DLD1 (cell line): ENCODE results near the gene KDM5B.
"Not testable (repeated sequence)": the region's sequence is repeated elsewhere in the genome, so short reads cannot be mapped to it uniquely, and the experiment has no call there.

Experiments
- in situ Hi-C: cut with HindIII; loops from 2 replicates; pipeline ENCODE4 v1.10.0; 2017; ENCODE audit warnings: low sequenced_read_pairs

Gene KDM5B

GRCh38 chr1:202815120-202815519 lies 6.9 kb upstream of the KDM5B start:
- in situ Hi-C loops, result no loop called here

- in situ Hi-C loops, result no loop called here
Measured at GRCh38 chr1:202812176-202813026, 4.2 kb upstream of the KDM5B start.

GRCh38 chr1:202811296-202812175 lies 3.3 kb upstream of the KDM5B start:
- in situ Hi-C loops, result no loop called here

- in situ Hi-C loops, result no loop called here
Measured at GRCh38 chr1:202810615-202811295, 2.5 kb upstream of the KDM5B start, which contains the start of gene PCAT6. Gene PCAT6 (plus strand): TSS chr1:202810954.

- in situ Hi-C loops, result no loop called here
Measured at GRCh38 chr1:202810193-202810614, 2.0 kb upstream of the KDM5B start.

GRCh38 chr1:202809597-202810159 lies 1.5 kb upstream of the KDM5B start:
- in situ Hi-C loops, result no loop called here

GRCh38 chr1:202807451-202807925 lies 733 bp downstream of the KDM5B start:
- in situ Hi-C loops, result no loop called here

- in situ Hi-C loops, result no loop called here
Measured at GRCh38 chr1:202806845-202807450, 1.3 kb downstream of the KDM5B start.

GRCh38 chr1:202805886-202806844 lies 2.1 kb downstream of the KDM5B start:
- in situ Hi-C loops, result no loop called here

- in situ Hi-C loops, result no loop called here
Measured at GRCh38 chr1:202804126-202804525, 4.1 kb downstream of the KDM5B start.

- in situ Hi-C loops, result no loop called here
Measured at GRCh38 chr1:202802998-202803932, 5.0 kb downstream of the KDM5B start.

GRCh38 chr1:202802034-202802433 lies 6.2 kb downstream of the KDM5B start:
- in situ Hi-C loops, result no loop called here

GRCh38 chr1:202801175-202801574 lies 7.0 kb downstream of the KDM5B start:
- in situ Hi-C loops, result no loop called here

GRCh38 chr1:202800742-202801141 lies 7.5 kb downstream of the KDM5B start:
- in situ Hi-C loops, result no loop called here

GRCh38 chr1:202798792-202799331 lies 9.4 kb downstream of the KDM5B start:
- in situ Hi-C loops, result no loop called here

- in situ Hi-C loops, result no loop called here
Measured at GRCh38 chr1:202798260-202798659, 10.0 kb downstream of the KDM5B start.

GRCh38 chr1:202796670-202797069 lies 11.6 kb downstream of the KDM5B start:
- in situ Hi-C loops, result no loop called here

GRCh38 chr1:202794931-202795330 lies 13.3 kb downstream of the KDM5B start:
- in situ Hi-C loops, result not testable (repeated sequence)
